HG02884 (cell line): Measurements from ENCODE around the gene RAD51B.
"Not testable (repeated sequence)": the region's sequence is repeated elsewhere in the genome, so short reads cannot be mapped to it uniquely, and the experiment has no call there.

ENCODE experiments used
- ATAC-seq: cut with Tn5 transposase; IDR thresholded peaks from one replicate; pipeline ENCODE4 v1.9.1; 2021; ENCODE audit warnings: mild to moderate bottlenecking, moderate library complexity; ENCODE audit not compliant: unreplicated experiment

Gene RAD51B

GRCh38 chr14:68696266-68696665 is 876.7 kb downstream of the RAD51B start:
- ATAC-seq = no peak

- ATAC-seq = no peak
Observed at GRCh38 chr14:68696721-68697495, 877.3 kb downstream of the RAD51B start.

- not testable (repeated sequence) for ATAC-seq
Observed at GRCh38 chr14:68698773-68699172, 879.2 kb downstream of the RAD51B start.

GRCh38 chr14:68701001-68701741 is 881.6 kb downstream of the RAD51B start:
- no peak for ATAC-seq

- ATAC-seq = no peak
Observed at GRCh38 chr14:68702135-68702534, 882.6 kb downstream of the RAD51B start.

GRCh38 chr14:68702578-68702977 is 883.0 kb downstream of the RAD51B start:
- ATAC-seq = no peak

- ATAC-seq = no peak
Observed at GRCh38 chr14:68703093-68703492, 883.5 kb downstream of the RAD51B start.

- ATAC-seq = no peak
Observed at GRCh38 chr14:68704736-68705720, 885.4 kb downstream of the RAD51B start.

- ATAC-seq = no peak
Observed at GRCh38 chr14:68705741-68706283, 886.2 kb downstream of the RAD51B start.

GRCh38 chr14:68707482-68707881 is 887.9 kb downstream of the RAD51B start:
- ATAC-seq = no peak

GRCh38 chr14:68708343-68708742 is 888.8 kb downstream of the RAD51B start:
- no peak for ATAC-seq

- no peak for ATAC-seq
Observed at GRCh38 chr14:68709007-68709406, 889.4 kb downstream of the RAD51B start.

- no peak for ATAC-seq
Observed at GRCh38 chr14:68710776-68711175, 891.2 kb downstream of the RAD51B start.

- ATAC-seq = no peak
Observed at GRCh38 chr14:68711561-68712309, 892.2 kb downstream of the RAD51B start.

- ATAC-seq = no peak
Observed at GRCh38 chr14:68712703-68713370, 893.3 kb downstream of the RAD51B start.

- ATAC-seq = no peak
Observed at GRCh38 chr14:68713782-68714181, 894.2 kb downstream of the RAD51B start.

- no peak for ATAC-seq
Observed at GRCh38 chr14:68714991-68715924, 895.7 kb downstream of the RAD51B start.

- no peak for ATAC-seq
Observed at GRCh38 chr14:68716698-68717097, 897.1 kb downstream of the RAD51B start.
